Colon (tissue), 2 donors: ENCODE data around the gene TIMM44.
"Not testable (repeated sequence)": the region's sequence is repeated elsewhere in the genome, so short reads cannot be mapped to it uniquely, and the experiment has no call there.

ENCODE experiments used
- FAIRE-seq: peaks from 2 replicates; lab custom pipeline; 2012; peaks lifted over from hg19 to GRCh38; lab: Jason Lieb, UNC
- donor health status: control.
- donor health status: control.

The TIMM44 gene

GRCh38 chr19:7925171-7925851, 18.2 kb downstream of the TIMM44 start:
- FAIRE-seq: no peak

- FAIRE-seq: no peak
Measured at GRCh38 chr19:7924651-7925170, 18.8 kb downstream of the TIMM44 start.

GRCh38 chr19:7924241-7924640, 19.2 kb downstream of the TIMM44 start:
- no peak for FAIRE-seq

- no peak for FAIRE-seq
Measured at GRCh38 chr19:7923295-7924191, 19.9 kb downstream of the TIMM44 start.

- no peak for FAIRE-seq
Measured at GRCh38 chr19:7922836-7923195, 20.6 kb downstream of the TIMM44 start.

- FAIRE-seq: no peak
Measured at GRCh38 chr19:7921967-7922835, 21.3 kb downstream of the TIMM44 start.

- FAIRE-seq: no peak
Measured at GRCh38 chr19:7921302-7921966, 22.0 kb downstream of the TIMM44 start.

- FAIRE-seq: no peak
Measured at GRCh38 chr19:7920519-7921301, 22.8 kb downstream of the TIMM44 start.

GRCh38 chr19:7919610-7920518, 23.6 kb downstream of the TIMM44 start, which contains the start of gene SNAPC2:
TSS of gene SNAPC2 (plus strand) at chr19:7920338. CDS start at chr19:7920367, 29 bp downstream.
- FAIRE-seq: no peak

GRCh38 chr19:7918615-7919421, 24.6 kb downstream of the TIMM44 start:
- no peak for FAIRE-seq

GRCh38 chr19:7918062-7918614, 25.3 kb downstream of the TIMM44 start:
- not testable (repeated sequence) for FAIRE-seq

- no peak for FAIRE-seq
Measured at GRCh38 chr19:7917267-7918061, 26.0 kb downstream of the TIMM44 start.

- no peak for FAIRE-seq
Measured at GRCh38 chr19:7916955-7917266, 26.6 kb downstream of the TIMM44 start.

- no peak for FAIRE-seq
Measured at GRCh38 chr19:7916103-7916954, 27.1 kb downstream of the TIMM44 start.

- no peak for FAIRE-seq
Measured at GRCh38 chr19:7915250-7916102, 28.0 kb downstream of the TIMM44 start.

GRCh38 chr19:7914598-7915045, 28.8 kb downstream of the TIMM44 start, which contains the start of gene TGFBR3L:
TSS of gene TGFBR3L (plus strand) at chr19:7914830.
- no peak for FAIRE-seq
